ENCODE results near the gene SMPD4. TPM values are rescaled to one million over a fixed set of nuclear protein-coding genes. Genes with fewer than 3 reads are reported as not detected.

SMPD4 gene
- total and polyA plus RNA-seq, 2 of the 13 experiments (the other 11 are each of a cell fraction or from before 2014, with no cell fraction given), result 63.2 to 70.5 TPM

- TF ChIP-seq NCOA1 (CRISPR knock-in tag; IDR thresholded peaks at IDR 0.05), result no peak
- no peak for TF ChIP-seq CAMTA2 (CRISPR knock-in tag; IDR thresholded peaks at IDR 0.05; ENCODE audit: borderline replicate concordance)
- no peak for TF ChIP-seq ZNF234 (CRISPR knock-in tag; conservative IDR thresholded peaks at IDR 0.05)
- TF ChIP-seq, protein P1, sequence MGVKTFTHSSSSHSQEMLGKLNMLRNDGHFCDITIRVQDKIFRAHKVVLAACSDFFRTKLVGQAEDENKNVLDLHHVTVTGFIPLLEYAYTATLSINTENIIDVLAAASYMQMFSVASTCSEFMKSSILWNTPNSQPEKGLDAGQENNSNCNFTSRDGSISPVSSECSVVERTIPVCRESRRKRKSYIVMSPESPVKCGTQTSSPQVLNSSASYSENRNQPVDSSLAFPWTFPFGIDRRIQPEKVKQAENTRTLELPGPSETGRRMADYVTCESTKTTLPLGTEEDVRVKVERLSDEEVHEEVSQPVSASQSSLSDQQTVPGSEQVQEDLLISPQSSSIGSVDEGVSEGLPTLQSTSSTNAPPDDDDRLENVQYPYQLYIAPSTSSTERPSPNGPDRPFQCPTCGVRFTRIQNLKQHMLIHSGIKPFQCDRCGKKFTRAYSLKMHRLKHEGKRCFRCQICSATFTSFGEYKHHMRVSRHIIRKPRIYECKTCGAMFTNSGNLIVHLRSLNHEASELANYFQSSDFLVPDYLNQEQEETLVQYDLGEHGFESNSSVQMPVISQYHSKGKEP (CRISPR knock-in tag; IDR thresholded peaks at IDR 0.05), result no peak
- no peak for TF ChIP-seq ZNF761 (CRISPR knock-in tag; conservative IDR thresholded peaks at IDR 0.05)
- TF ChIP-seq ZNF713 (CRISPR knock-in tag; IDR thresholded peaks at IDR 0.05), result no peak
- TF ChIP-seq, protein P2, sequence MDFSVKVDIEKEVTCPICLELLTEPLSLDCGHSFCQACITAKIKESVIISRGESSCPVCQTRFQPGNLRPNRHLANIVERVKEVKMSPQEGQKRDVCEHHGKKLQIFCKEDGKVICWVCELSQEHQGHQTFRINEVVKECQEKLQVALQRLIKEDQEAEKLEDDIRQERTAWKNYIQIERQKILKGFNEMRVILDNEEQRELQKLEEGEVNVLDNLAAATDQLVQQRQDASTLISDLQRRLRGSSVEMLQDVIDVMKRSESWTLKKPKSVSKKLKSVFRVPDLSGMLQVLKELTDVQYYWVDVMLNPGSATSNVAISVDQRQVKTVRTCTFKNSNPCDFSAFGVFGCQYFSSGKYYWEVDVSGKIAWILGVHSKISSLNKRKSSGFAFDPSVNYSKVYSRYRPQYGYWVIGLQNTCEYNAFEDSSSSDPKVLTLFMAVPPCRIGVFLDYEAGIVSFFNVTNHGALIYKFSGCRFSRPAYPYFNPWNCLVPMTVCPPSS (IDR thresholded peaks at IDR 0.05), result no peak
- no peak for TF ChIP-seq ATF7 (IDR thresholded peaks at IDR 0.05)
- no peak for TF ChIP-seq ATF7 (CRISPR knock-in tag; IDR thresholded peaks at IDR 0.05)
- no peak for TF ChIP-seq KLF9 (CRISPR knock-in tag; IDR thresholded peaks at IDR 0.05; ENCODE audit: low read depth)
- TF ChIP-seq ZMYM4 (CRISPR knock-in tag; IDR thresholded peaks at IDR 0.05), result no peak
- TF ChIP-seq CEBPG (CRISPR knock-in tag; IDR thresholded peaks at IDR 0.05), result no peak
- no peak for TF ChIP-seq IKZF1 (IDR thresholded peaks at IDR 0.05)
- TF ChIP-seq ZNF770 (CRISPR knock-in tag; IDR thresholded peaks at IDR 0.05), result no peak
- TF ChIP-seq, protein P3, sequence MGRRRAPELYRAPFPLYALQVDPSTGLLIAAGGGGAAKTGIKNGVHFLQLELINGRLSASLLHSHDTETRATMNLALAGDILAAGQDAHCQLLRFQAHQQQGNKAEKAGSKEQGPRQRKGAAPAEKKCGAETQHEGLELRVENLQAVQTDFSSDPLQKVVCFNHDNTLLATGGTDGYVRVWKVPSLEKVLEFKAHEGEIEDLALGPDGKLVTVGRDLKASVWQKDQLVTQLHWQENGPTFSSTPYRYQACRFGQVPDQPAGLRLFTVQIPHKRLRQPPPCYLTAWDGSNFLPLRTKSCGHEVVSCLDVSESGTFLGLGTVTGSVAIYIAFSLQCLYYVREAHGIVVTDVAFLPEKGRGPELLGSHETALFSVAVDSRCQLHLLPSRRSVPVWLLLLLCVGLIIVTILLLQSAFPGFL (CRISPR knock-in tag; IDR thresholded peaks at IDR 0.05), result no peak
- peak; percentile 27 for TF ChIP-seq AGO1 (IDR thresholded peaks at IDR 0.05; ENCODE audit: low read depth, low read length, poor library complexity, severe bottlenecking)
- no peak for TF ChIP-seq ZNF124 (CRISPR knock-in tag; IDR thresholded peaks at IDR 0.05)
- TF ChIP-seq EP300 (IDR thresholded peaks at IDR 0.05; ENCODE audit: low read depth in 2 of 2, low read length in 2 of 2), result no peak
- TF ChIP-seq EP300 (CRISPR knock-in tag; IDR thresholded peaks at IDR 0.05; ENCODE audit: borderline replicate concordance), result no peak
- 0 out of 2 replicates have a peak, but pooled peaks have one; percentile 45 for TF ChIP-seq RBFOX2 (IDR thresholded peaks at IDR 0.05; ENCODE audit: low read depth, low read length)
- no peak for TF ChIP-seq KLF15 (CRISPR knock-in tag; IDR thresholded peaks at IDR 0.05; ENCODE audit: borderline replicate concordance)
- no peak for TF ChIP-seq CEBPB (IDR thresholded peaks at IDR 0.05; ENCODE audit: borderline replicate concordance, low read depth, low read length)
These were observed 2.3 kb upstream of the SMPD4 start (continued) for GRCh38 chr2:130183512-130184373.

Data from HepG2 (cell line).